Keratinocyte (primary cell): ENCODE results near the gene NXPH3.

ENCODE experiments used
- CTCF ChIP-seq, 3 experiments: IDR thresholded peaks in 1 of 3; conservative IDR thresholded peaks in 1 of 3; optimal IDR thresholded peaks in 1 of 3; 2 replicates in 2 of 3; 3 replicates in 1 of 3; pipeline versions ENCODE3 to v1.5.1; 2011; ENCODE audit warnings: low read length in 3 of 3, mild to moderate bottlenecking in 3 of 3, moderate library complexity in 2 of 3, control low read depth in 1 of 3, inconsistent platforms in 1 of 3; ENCODE audit not compliant: insufficient read depth in 2 of 3; ENCODE audit errors: extremely low read depth in 1 of 3
- EZH2 ChIP-seq: IDR thresholded peaks from one replicate; pipeline ENCODE4 v1.6.1; 2012; ENCODE audit warnings: inconsistent platforms, mild to moderate bottlenecking, low read length, moderate library complexity

- TF ChIP-seq CTCF (optimal IDR thresholded peaks at IDR 0.05 in 1 of 3, IDR thresholded peaks at IDR 0.05 in 1 of 3, conservative IDR thresholded peaks at IDR 0.05 in 1 of 3; ENCODE audit: extremely low read depth in 1 of 3, insufficient read depth in 2 of 3, low read length in 3 of 3) (no peak), EZH2 (no peak)
Measured at GRCh38 chr17:49551221-49552069, 24.2 kb upstream of the NXPH3 start.
